ENCODE results near the gene TGDS.
A peak's percentile ranks its signal among the peaks of the same experiment; 100 is the strongest.

The TGDS gene

DNA sequence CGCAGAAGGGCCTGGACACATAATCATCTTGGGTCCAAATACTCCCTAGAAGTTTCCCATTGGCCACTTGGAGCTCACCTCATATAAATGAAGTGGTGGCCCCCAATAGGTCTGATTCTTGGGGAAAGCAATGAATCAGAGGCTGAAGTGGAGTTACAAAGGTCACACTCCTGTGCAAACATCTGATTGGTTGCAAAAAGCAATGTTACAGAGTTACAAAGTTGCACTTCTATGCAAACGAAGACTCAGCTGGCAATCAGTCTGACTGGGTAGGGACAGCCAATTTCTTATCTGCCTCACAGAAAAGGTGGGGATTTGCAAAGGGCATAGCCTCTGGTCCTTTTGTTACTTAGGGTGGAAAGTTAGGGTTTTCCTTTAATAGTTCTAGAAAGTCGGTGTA is 3.9 kb upstream of the TGDS start:
- no peak for DNase-seq (ENCODE audit: low read depth)

DNA sequence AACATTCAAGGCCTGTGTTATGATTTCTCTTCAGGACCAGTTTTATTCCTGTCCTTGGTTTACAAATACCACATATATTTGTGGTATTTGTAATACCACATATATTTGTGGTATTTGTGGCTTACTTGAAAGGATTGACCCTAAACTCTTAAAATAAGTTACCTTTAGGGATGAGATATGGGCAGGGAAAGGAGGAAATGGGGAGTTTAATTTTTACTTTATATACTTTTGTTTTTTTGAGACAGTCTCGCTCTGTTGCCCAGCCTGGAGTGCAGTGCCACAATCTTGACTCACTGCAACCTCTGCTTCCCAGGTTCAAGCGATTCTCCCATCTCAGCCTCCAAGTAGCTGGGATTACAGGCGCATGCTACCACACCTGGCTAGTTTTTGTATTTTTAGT is 2.3 kb upstream of the TGDS start:
- no peak for DNase-seq (ENCODE audit: low read depth)

DNA sequence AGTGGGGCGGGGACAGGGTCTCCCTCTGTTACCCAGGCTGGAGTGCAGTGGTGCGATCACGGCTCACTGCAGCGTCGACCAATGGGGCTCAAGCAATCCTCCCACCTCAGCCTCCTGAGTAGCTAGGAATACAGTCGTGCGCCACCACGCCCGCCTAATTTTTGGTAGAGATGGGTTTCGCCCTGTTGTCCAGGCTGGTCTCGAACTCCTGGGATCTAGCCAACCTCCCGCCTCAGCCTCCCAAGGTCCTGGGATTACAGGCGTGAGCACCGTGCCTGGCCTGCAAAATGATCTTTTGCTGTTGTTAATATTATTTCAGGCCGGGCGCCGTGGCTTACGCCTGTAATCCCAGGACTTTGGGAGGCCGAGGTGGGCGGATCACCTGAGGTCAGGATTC is 621 bp upstream of the TGDS start:
- DNase-seq (ENCODE audit: low read depth), result no peak

DNA sequence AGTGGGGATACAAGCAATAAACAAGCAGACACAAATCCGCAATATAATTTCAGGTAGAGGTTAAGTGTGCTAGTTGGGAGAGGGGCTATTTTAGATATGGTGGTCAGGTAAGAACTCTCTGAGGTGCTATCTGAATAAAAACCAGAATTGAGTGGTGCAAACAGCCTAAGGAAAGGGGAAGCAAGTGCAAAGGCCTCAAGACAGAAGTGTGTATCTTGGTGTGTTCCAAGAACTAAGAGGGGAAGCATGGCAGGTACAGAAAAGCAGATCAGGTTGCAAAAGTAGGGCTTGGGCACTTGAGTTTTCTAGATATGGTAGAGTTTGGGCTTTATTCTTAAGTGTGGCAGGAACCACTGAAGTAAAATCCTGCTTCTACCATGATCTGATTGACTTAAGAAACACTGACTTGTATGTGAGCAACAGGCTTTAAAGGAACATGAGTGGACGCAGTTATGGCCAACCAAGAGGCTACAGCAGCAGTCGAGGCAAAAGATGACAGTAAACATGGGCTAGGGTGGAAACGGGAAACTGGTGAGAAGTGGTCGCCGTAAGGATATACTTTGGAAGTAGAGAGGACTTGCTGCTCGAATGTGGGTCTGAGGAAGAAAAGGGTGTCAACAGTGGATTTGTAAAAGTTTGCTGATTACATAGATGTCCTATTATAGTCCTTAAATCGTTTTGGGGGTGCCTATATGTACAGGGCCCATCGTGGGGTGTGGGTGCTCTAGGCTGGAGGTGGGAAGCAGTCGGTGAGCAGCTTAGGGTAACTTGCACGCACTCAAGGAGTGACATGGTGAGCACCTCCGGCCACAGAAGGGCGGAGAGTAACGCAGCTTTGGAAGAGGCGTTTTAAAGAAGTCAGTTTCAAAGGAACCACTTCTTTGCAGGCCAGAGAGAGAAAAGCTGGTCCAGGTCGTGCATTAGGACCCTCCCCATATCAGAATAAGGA is 677 bp downstream of the TGDS start:
- no peak for DNase-seq (ENCODE audit: low read depth)

DNA sequence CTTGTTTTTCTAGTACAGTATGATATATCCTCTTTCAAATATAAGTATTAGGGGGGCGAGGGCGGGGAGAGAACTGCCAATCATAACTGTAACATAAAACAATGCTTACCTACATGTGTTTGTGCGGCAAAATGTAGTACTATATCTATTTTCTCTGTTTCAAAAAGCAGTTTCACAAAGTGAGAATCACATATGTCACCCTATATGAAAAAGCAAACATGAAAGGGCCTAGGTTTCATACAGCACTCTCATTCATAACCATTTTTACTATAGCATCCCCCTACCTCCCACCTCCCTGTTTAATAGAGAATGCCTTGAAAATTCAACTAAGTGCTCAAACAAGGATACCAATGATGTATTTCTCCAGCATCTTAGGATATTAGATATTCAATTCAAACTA is 5.2 kb downstream of the TGDS start:
- no peak for DNase-seq (ENCODE audit: low read depth)

DNA sequence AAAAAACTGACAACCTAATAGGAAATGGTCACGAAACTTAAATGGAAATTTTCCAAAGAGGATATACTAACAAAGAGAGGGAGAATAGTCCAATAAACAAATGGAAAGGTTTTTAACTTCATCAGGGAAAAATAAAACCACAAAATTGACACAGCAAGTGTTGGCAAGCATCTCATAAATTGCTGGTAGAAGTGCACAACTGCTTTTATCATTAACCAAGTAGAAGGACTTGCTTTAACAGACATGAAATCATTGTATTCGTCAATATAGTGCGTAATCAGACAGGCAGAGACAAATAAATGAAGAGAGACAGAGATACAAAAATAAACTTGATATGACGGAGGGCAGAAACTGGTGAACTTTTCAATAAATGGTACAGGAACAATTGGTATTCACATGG is 7.4 kb downstream of the TGDS start:
- no peak for DNase-seq (ENCODE audit: low read depth)

DNA sequence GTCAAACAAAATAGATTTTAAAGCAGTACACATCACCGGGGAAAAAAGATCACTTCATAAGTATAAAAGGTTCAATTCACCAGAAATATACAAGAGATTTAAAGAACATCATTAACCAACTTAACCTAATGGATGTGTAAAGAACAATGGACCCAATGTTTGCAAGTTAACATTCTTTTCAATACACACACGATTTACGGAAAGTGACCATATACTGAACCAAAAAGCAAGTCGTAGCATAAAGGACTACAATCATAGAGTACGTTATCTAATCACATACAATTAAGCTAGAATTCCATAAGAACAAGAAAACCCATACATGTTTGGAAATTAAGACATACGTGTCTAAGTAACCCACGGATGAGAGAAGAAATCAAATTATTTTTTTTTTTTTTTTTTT is 9.6 kb downstream of the TGDS start:
- DNase-seq (ENCODE audit: low read depth), result no peak

DNA sequence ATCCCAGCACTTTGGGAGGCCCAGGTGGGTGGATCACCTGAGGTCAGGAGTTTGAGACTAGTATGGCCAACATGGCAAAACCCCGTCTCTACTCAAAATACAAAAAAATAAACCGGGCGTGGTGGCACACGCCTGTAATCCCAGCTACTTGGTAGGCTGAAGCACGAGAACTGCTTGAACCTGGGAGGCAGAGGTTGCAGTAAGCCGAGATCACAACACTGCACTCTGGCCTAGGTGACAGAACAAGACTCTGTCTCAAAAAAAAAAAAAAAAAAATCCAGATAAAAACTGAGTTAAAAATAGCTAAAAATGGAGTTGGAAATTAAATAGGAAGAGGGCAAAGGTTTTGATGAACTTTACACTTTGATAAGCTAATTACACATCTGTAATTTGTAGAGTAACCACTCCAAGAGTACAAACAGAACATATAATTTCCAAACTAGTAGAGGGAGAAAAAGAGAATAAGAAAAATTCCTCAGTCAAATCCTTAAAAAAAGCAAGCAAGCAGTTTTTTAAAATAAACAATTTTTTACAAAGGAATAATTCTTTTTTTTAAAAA is 10.3 kb downstream of the TGDS start:
- no peak for DNase-seq (ENCODE audit: low read depth)

DNA sequence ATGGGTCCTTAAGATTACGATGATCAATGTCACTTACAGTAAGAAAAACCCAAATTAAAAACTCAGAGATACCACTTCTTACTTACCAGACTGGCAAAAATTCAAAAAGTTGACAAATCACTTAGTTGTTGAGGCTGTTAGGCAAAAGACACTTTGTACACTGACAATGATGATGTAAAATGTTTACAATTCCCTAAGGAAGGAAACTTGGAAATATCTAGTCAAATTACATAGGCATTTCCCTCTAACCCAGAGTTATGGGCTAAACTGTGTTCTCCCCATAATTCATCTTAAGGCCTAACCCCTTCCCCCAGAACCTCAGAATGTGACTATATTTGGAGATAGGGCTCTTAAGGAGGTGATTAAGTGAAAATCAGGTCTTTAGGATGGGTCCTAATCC is 12.0 kb downstream of the TGDS start:
- no peak for DNase-seq (ENCODE audit: low read depth)

DNA sequence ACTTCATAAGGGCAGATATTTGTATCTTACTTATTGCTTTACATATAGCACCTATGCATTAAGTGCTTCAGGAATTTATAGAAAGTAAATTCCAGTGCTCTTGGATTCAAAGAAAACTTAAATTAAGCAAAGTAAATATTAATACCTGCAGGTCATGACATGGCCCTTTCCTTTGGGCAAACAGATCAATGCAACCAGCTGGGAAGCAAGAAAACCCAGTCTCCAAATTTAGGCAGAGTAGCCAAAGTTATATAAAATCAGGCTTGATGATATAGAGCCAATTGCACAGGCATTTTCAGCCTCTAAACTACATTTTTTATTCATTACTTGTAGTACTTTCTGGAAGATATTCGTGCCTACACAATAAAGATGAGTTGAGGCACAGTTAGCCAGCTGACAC is 16.9 kb downstream of the TGDS start:
- no peak for DNase-seq (ENCODE audit: low read depth)

DNA sequence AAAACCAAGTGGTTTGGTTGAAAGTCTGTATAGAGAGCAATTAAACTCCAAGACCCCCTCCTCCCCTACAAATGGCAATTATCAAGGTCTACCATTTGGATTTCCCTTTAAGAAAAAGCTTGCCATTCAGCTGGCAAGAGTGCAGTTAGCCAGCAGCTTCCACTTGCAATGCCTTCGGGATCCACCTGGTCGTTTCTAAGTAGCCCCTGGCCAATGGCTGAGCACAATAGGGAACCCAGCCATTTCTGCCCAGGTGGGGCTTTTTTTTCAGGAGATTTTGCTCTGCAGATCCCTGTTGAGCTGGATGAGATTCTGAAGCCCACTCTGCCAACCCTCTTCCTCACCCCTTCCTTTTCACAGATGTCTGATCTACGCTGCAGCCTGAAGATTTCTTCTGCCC is 26.3 kb downstream of the TGDS start:
- no peak for DNase-seq (ENCODE audit: low read depth)

DNA sequence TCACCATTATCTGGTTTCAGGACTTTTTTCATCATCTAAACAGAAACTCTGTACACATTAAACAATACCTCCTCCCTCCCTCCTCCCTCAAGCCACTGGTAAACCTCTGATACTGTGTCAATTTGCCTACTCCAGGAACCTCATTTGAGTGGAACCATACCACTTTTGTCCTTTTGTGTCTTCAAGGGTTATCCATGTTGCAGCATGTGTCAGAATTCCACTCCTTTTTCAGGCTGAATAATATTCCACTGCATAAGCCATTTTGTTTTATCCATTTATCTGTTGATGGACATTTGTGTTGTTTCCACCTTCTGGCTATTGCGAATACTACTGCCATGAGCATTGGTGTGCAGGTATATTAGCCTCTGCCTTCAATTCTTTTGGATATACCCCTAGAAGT is 27.5 kb downstream of the TGDS start:
- DNase-seq (ENCODE audit: low read depth), result no peak

DNA sequence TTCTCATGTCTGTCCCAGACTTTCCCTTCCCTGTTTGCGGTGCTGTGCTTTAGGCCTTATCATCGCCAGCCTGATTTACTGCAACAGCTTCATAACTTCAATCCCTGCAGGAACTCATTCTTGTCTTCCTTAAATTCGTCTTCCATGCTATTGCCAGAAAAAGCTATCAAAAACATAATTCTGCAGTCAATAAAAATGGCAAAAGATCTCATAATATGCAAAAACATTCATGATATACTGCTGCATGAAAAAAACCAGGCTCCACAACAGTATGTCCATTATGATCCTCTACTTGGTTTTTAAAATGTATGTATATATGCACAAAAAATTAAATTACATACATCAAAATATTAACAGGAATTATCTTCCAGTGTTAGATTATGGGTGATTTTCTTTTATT is 28.4 kb downstream of the TGDS start:
- no peak for DNase-seq (ENCODE audit: low read depth)

DNA sequence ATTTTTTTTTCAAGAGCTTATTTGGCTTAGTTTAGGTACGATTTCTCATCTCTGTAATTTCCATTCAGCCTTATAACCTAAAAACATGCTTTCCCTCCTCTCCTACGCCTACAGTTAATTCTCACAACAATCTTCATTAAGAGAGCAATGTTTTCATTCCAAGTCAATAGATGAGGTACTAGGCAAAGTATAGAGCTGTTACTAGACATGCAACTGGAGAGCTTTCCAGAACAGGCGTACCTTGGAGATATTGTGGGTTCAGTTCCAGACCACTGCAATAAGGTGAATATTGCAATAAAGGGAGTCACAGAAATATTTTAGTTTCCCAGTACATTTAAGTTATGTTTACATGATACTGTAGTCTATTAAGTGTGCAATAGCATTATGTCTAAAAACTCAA is 34.8 kb downstream of the TGDS start:
- DNase-seq (ENCODE audit: low read depth), result no peak

DNA sequence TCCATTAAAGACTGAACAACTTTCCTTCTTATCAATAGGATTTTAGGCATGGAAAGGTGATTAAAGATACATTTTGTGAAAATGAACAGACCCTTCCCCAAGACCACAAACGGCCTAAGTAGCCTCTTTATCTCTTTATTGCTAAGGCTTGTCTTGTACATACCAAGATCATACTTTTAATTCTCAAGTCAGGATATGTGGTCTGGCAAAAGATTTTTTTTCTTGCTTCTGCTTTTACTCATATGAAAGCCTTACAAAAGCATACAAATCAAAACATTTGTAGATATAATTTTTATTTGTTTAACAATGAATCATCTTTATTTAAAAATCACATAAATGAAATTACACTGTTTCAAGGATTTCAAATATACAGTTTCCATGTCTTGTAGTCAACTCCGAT is 35.8 kb downstream of the TGDS start:
- DNase-seq (ENCODE audit: low read depth), result no peak

DNA sequence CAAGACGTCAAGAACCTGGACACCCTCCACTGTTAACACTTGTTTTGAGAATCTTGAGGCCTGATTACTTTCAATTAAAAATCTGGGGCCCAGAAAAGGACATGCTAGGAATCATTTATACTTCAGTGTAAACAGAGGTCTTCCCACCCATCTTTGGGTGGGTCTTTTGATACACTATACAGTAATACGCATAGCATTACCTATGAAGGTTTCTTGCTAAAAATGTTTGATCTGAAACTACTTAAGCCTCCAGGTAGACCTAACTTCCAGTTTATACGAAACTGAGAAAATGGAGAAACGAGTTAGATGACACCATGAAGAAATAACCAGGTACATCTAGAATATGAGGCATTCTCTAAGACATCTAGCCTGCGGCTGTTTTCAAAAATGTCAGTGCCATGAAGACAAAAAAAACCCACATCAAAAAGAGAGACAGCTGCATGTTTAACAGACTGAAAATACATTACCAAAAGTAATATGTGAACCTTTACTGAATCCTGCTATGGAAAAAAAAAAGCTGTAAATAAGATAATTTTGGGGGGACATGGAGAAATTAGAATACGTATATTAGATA is 36.6 kb downstream of the TGDS start:
- DNase-seq (ENCODE audit: low read depth), result no peak

DNA sequence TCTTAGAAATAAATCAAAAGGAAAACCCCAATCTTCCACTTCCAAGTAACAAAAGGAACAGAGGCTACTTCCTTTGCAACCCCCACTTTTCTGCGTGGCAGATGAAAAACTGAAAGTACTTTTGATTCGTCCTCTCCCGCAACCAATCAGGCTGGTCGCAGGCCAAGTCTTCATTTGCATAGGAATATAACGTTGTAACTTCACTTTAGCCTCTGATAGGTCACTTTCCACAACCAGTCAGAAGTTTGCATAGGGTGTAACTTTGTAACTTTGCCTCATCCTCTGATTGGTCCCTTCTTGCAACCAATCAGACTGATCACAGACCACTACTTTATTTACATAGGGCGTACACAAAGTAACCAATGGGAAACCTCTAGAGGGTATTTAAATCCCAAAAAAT is 37.2 kb downstream of the TGDS start:
- no peak for DNase-seq (ENCODE audit: low read depth)

DNA sequence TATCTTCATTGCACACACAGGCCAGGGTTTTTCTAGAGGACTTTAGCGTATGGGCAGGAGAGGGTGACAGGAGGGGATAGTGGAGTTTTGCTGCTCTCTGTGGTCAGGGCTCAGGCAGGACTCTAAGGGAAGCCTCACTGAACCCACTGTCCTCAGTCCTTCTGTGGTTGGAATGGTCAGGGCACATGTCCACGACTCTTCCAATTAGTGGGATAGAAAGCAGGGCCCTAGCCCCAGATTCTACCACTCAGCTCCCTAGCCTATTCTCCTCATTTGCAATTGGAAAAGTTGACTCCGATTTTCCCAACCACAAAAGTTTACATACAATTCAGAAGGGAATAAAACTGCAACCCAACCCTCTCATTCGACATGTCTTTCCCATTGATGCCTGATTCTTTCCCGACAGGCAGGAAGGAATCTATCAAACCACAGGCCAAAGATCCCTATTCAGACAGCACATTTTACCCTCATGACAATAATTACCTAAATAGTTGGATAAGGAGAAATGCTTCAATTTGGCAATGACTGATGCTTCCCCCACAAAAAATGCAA is 38.2 kb downstream of the TGDS start:
- no peak for DNase-seq (ENCODE audit: low read depth)

DNA sequence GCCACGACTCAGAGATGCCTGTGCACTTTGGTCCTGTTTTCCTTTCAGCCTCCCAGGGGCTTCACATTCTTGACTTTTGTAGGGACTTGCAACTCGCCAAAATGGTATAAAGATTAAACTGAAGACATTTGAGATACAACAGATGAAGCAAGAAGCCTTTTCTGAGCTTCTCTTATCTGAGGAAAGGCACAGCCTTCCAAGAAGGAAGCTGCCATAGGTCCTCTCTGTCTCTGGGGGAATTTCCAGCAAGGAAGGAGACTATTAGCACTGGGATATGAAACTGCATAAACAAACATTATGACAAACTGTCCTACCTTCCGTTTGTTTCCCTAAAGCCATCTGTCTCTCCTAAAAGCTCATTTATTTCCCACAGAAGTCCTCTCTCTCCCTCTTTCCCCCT is 39.3 kb downstream of the TGDS start:
- no peak for DNase-seq (ENCODE audit: low read depth)

DNA sequence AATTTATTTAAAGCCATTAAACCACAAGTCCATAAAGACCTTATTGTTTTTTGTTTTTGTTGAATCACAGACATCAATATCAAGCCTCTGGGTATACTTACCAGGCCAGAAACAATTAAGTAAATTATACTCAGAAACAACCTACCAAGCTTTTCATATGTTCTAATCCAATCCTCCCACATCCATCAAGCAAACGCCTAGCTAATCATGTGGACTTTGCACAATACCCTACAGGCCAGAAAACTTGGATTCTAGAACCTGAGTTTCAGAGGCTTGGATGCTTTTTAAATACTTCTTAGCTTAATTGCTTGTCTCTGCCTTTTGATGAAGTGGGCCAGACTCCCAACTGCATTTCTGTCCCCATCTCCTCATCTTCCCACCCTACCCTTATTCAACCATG is 39.9 kb downstream of the TGDS start:
- DNase-seq (ENCODE audit: low read depth), result no peak

DNA sequence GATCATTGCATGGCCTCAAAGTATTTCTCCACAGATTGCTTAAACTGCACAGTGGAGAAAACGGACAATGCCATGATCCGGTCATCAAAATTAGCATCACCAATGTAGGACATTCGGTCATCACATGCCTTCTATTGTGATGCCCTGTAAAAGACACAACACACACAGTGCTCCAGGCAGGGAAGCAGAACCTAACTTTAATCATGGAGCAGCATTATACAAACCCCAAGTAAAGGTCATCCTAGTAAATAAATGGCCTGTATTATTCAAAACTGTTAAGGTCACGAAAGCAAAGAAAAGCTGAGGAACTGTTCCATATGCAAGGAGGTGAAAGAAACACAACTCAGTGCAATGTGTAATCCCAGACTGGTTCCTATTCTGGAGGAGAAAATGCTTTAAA is 42.2 kb downstream of the TGDS start:
- DNase-seq (ENCODE audit: low read depth), result no peak

DNA sequence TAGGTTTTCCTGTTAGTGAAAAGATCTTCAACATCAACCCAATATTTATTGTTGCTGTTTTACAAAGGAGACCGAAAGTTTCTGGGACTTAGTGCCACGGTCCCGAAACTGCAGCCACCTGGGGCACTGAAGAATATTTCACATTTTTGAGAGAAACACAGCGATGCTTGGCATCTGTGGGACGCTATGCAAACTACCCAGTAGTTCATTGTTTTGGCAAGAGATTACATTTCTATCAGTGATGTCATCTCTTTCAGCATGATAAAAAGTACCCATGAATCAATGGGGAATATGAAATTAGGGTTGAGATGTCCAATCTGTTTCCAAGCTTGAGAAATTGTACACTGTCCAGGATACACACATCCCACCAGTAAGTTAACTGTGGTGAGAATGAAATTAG is 43.9 kb downstream of the TGDS start:
- no peak for DNase-seq (ENCODE audit: low read depth)

DNA sequence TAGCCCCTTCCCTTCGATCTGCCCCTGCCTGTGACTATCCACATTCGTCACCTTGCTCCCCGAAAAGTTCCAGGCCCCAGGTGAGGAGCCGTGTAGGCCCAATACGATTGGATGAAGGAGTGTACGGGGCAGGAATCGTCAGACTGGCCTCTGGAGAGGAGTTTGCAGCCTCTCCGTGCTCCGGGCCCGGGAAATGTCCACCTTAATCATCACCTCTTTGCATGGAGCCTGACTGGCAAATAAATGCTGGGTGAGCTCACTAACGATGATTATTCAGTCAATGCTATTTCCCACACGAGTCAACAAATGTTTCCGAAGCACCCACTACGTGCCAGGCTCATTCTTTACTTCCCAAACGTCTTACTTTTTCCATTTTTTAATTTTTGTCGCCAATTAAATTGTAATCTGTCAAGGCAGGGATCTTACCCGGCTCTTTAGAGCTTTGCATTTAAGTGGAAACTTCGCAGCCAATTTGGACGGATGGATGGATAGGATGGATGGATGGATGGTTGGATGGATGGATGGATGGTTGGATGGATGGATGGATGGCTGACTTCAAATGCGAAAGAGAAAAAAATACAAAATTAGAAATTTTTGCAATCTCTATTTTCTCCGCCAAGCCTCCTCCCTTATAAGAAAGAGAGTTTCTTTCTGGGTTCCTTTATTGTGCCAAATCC is 45.8 kb downstream of the TGDS start:
- peak; percentile 37 for DNase-seq (ENCODE audit: low read depth)

Data from GM04504 (cell line).